Measurements from ENCODE around the gene EXOC1L. TPM values are rescaled to one million over a fixed set of nuclear protein-coding genes. Genes with fewer than 3 reads are reported as not detected.

EXOC1L gene
- not detected in 2 replicates for total RNA-seq

GRCh38 chr4:55819634-55820033 lies at the start of gene EXOC1L:
TSS of gene EXOC1L (plus strand) at chr4:55819790. CDS start at chr4:55820027, 237 bp downstream.

DNA sequence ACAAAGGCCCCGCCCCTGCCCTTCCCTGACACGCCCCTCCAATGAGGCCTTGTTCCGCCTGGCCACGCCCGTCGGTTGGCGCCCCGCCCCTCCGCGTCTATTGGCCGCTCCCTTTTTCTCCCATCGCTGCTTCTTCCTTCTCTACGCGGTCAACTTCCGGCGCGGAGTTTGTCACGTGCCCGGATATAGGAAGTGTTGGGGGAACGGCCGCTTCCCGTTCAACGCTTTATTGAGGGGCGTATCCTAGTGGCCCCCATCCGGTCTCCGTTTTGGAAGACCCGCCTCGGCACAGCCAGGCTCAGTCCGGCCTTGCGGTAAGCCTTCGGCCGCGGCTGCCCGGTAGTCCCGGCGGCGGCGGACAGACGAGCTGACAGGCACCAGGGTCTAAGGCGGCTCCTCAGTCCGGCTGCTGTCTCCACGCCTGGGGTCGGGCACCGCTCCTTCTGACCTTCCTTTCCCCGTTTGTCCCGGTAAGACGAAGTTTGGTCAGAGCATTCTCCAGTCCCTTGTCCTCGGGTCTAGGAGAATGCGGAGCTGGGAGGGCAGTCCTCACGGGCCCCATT lies 34.0 kb downstream of the EXOC1L start, which contains the start of gene EXOC1:
Gene EXOC1, plus strand, starts transcription at position 165 of the 563 bp plus-strand sequence. CDS start 4,676 bp downstream, outside the sequence.

Small RNA genes lying within 50 kb of the gene (small RNA-seq; reads per million reads assigned to genes)
- not detected for gene RNU6-276P
- gene RNU6-652P: not detected

Other genes with a start within 250 kb of the EXOC1L start
- not detected in 2 replicates for gene PDCL2, start 227.5 kb upstream of the EXOC1L start, total RNA-seq
- 0.53 TPM in 1 of 2 replicates, not detected in the other for gene NMU, start 183.5 kb upstream of the EXOC1L start, total RNA-seq
- gene EXOC1, start 33.9 kb downstream of the EXOC1L start, total RNA-seq: 65.0 and 68.1 TPM in 2 replicates
- gene CEP135, start 129.2 kb downstream of the EXOC1L start, total RNA-seq: 20.6 and 24.3 TPM in 2 replicates